PC-9 (cell line): ENCODE measurements around the gene MAP4K5.

Experiments
- CTCF ChIP-seq: fragments of 200-600 bp; sonication (generic); conservative IDR thresholded peaks from 2 replicates; pipeline ENCODE4 v1.6.1; 2017; ENCODE audit warnings: mixed run types, antibody characterized with exemption, mild to moderate bottlenecking, moderate library complexity
- EZH2 ChIP-seq: fragments of 200-600 bp; sonication (generic); IDR thresholded peaks from 2 replicates; pipeline ENCODE4 v1.8.0; 2017; ENCODE audit warnings: antibody characterized with exemption, low read depth

- TF ChIP-seq CTCF (no peak), EZH2 (no peak)
These were observed 131.9 kb downstream of the MAP4K5 start for GRCh38 chr14:50400461-50400860.
